ENCODE results near the gene FNIP1.

GRCh38 chr5:131609774-131610173 lies 187.0 kb downstream of the FNIP1 start:
- TF ChIP-seq POLR2A (IDR thresholded peaks at IDR 0.05; ENCODE audit: control extremely low read depth in 1 of 2, low read depth in 2 of 2, low read length in 2 of 2) (no peak), ZNF274 (IDR thresholded peaks at IDR 0.05; ENCODE audit: borderline replicate concordance, extremely low read depth, low read length) (no peak), CTCF (IDR thresholded peaks at IDR 0.05; ENCODE audit: control extremely low read depth in 1 of 3, insufficient read depth in 1 of 3, low read depth in 1 of 3, low read length in 3 of 3) (no peak)
- TF ChIP-seq, protein P1, sequence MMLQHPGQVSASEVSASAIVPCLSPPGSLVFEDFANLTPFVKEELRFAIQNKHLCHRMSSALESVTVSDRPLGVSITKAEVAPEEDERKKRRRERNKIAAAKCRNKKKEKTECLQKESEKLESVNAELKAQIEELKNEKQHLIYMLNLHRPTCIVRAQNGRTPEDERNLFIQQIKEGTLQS (IDR thresholded peaks at IDR 0.05; ENCODE audit: insufficient read depth, low read depth, low read length), result no peak
